HCT116 (cell line): ENCODE measurements around the gene CCL14. TPM values are rescaled to one million over a fixed set of nuclear protein-coding genes. Genes with fewer than 3 reads are reported as not detected.

Experiments used
- ATAC-seq: fragments of 200-7000 bp; cut with Tn5 transposase; 2 replicates; pipeline ENCODE4 v1.9.1; 2020; ENCODE audit warnings: mild to moderate bottlenecking, moderate library complexity
- BruUV-seq: library from RNA; stranded (reverse); fragments of 400-500 nt; replicated peaks from 2 replicates; lab custom pipeline; 2021; lab: Mats Ljungman, UMichigan
- CTCF ChIA-PET: fragments of 300-600 bp; sonication (Branson Sonifier 250); formaldehyde crosslinking; loops from one replicate; lab custom pipeline; 2021; ENCODE audit warnings: antibody characterized with exemption; lab: Charles Lee
- POLR2A ChIA-PET: fragments of 300-600, 350-600 bp; sonication (Branson Sonifier 250); formaldehyde crosslinking; loops from one replicate; lab custom pipeline; 2021; ENCODE audit warnings: antibody characterized with exemption; lab: Charles Lee
- RAD21 ChIA-PET, 2 experiments: fragments of 300-600 bp; sonication (Branson Sonifier 250); formaldehyde crosslinking; loops; one replicate each; lab custom pipeline; 2023; ENCODE audit warnings: low total read pairs in 2 of 2; ENCODE audit not compliant: uncharacterized antibody in 2 of 2, unreplicated experiment in 2 of 2, low non-redundant PET in 1 of 2; lab: Charles Lee
- DNase-seq: peaks from one replicate; pipeline ENCODE4 v3.0.0-alpha.2; 2010; ENCODE audit warnings: low read depth, low spot score
- H2AFZ ChIP-seq: fragments of 200-600 bp; shearing (Covaris generic), sonication (generic); 2 replicates; pipeline ENCODE4 v1.6.1; 2017; ENCODE audit warnings: low read depth, mixed run types, mixed read lengths, antibody characterized with exemption, low read length; ENCODE audit not compliant: poor library complexity, severe bottlenecking
- H3K27ac ChIP-seq: 2 replicates; pipeline ENCODE4 v1.5.1; 2012; ENCODE audit warnings: low read depth, low read length
- H3K27me3 ChIP-seq: fragments of 200-600 bp; sonication (generic); 2 replicates; pipeline ENCODE4 v1.6.1; 2016; ENCODE audit warnings: mixed run types, low read length, mixed read lengths; ENCODE audit not compliant: insufficient read depth
- H3K36me3 ChIP-seq, 2 experiments: fragments of 200-500 bp in 1 of 2; fragments of 200-600 bp in 1 of 2; sonication (Bioruptor generic) in 1 of 2; sonication (generic) in 1 of 2; 2 replicates each; pipeline versions ENCODE4 v1.5.1 to v1.6.1; 2014 to 2016; ENCODE audit warnings: low read length in 2 of 2, inconsistent platforms in 1 of 2, mixed read lengths in 1 of 2, mixed run types in 1 of 2; ENCODE audit not compliant: insufficient read depth in 2 of 2, control insufficient read depth in 1 of 2
- H3K4me1 ChIP-seq, 2 experiments: fragments of 200-600 bp in 1 of 2; sonication (generic) in 1 of 2; 2 replicates each; pipeline versions ENCODE4 v1.5.1 to v1.6.1; 2012 to 2017; ENCODE audit warnings: low read length in 2 of 2, inconsistent platforms in 1 of 2, mild to moderate bottlenecking in 1 of 2, mixed read lengths in 1 of 2, mixed run types in 1 of 2, moderate library complexity in 1 of 2; ENCODE audit not compliant: insufficient read depth in 2 of 2, control insufficient read depth in 1 of 2
- H3K4me2 ChIP-seq: fragments of 200-600 bp; sonication (generic); 2 replicates; pipeline ENCODE4 v1.6.1; 2017; ENCODE audit warnings: mixed run types, low read length, mixed read lengths
- H3K4me3 ChIP-seq, 2 experiments: fragments of 200-600 bp in 1 of 2; sonication (generic) in 1 of 2; replicated peaks in 1 of 2; 2 replicates each; pipeline ENCODE4 v1.5.1; 2011 to 2016; ENCODE audit warnings: low read length in 2 of 2, control low read depth in 1 of 2, low read depth in 1 of 2, mild to moderate bottlenecking in 1 of 2, mixed read lengths in 1 of 2, mixed run types in 1 of 2
- H3K79me2 ChIP-seq: fragments of 200-600 bp; sonication (generic); 2 replicates; pipeline ENCODE4 v1.6.1; 2017; ENCODE audit warnings: mild to moderate bottlenecking, mixed run types, low read length, moderate library complexity, mixed read lengths; ENCODE audit not compliant: insufficient read depth
- H3K9ac ChIP-seq: fragments of 200-600 bp; sonication (generic); 2 replicates; pipeline ENCODE4 v1.6.1; 2016; ENCODE audit warnings: low read length, mixed read lengths
- H3K9me2 ChIP-seq: fragments of 200-600 bp; sonication (generic), shearing (Covaris generic); 2 replicates; pipeline ENCODE4 v1.6.1; 2017; ENCODE audit warnings: mixed run types, mild to moderate bottlenecking, moderate library complexity; ENCODE audit not compliant: insufficient read depth
- H3K9me3 ChIP-seq, 2 experiments: fragments of 200-500 bp in 1 of 2; fragments of 200-600 bp in 1 of 2; sonication (Bioruptor generic) in 1 of 2; sonication (generic) in 1 of 2; 2 replicates each; pipeline ENCODE4 v1.6.1; 2014 to 2017; ENCODE audit warnings: low read length in 2 of 2, mixed read lengths in 2 of 2, inconsistent platforms in 1 of 2, low read depth in 1 of 2, mild to moderate bottlenecking in 1 of 2, mixed run types in 1 of 2, moderate library complexity in 1 of 2; ENCODE audit not compliant: control insufficient read depth in 1 of 2, insufficient read depth in 1 of 2
- H4K20me1 ChIP-seq: fragments of 200-600 bp; sonication (generic), shearing (Covaris generic); 2 replicates; pipeline ENCODE4 v1.6.1; 2017; ENCODE audit warnings: mixed run types, mild to moderate bottlenecking, moderate library complexity; ENCODE audit not compliant: insufficient read depth
- ATF3 ChIP-seq: IDR thresholded peaks from 2 replicates; pipeline ENCODE4 v1.6.1; 2012
- CEBPB ChIP-seq: IDR thresholded peaks from 2 replicates; pipeline ENCODE4 v1.6.1; 2012; ENCODE audit warnings: low read depth
- EGR1 ChIP-seq: IDR thresholded peaks from 2 replicates; pipeline ENCODE4 v1.6.1; 2012; ENCODE audit warnings: low read depth
- ELF1 ChIP-seq: IDR thresholded peaks from 2 replicates; pipeline ENCODE4 v1.6.1; 2012; ENCODE audit warnings: low read depth, borderline replicate concordance
- FOSL1 ChIP-seq: IDR thresholded peaks from 2 replicates; pipeline ENCODE4 v1.6.1; 2012; ENCODE audit warnings: low read depth
- POLR2AphosphoS5 ChIP-seq: IDR thresholded peaks from 2 replicates; pipeline ENCODE4 v1.6.1; 2011; ENCODE audit warnings: mild to moderate bottlenecking, low read depth, low read length, moderate library complexity
- RAD21 ChIP-seq: IDR thresholded peaks from 2 replicates; pipeline ENCODE4 v1.6.1; 2012; ENCODE audit warnings: low read depth, mild to moderate bottlenecking
- REST ChIP-seq: IDR thresholded peaks from 2 replicates; pipeline ENCODE4 v1.6.1; 2012; ENCODE audit warnings: low read depth
- SIN3A ChIP-seq: IDR thresholded peaks from 2 replicates; pipeline ENCODE4 v1.6.1; 2012; ENCODE audit warnings: low read depth
- SP1 ChIP-seq: IDR thresholded peaks from 2 replicates; pipeline ENCODE4 v1.6.1; 2012; ENCODE audit warnings: low read depth
- SRF ChIP-seq: IDR thresholded peaks from 2 replicates; pipeline ENCODE4 v1.6.1; 2012; ENCODE audit warnings: low read depth
- TCF7L2 ChIP-seq: IDR thresholded peaks from 2 replicates; pipeline ENCODE4 v1.7.0; 2011; ENCODE audit warnings: borderline replicate concordance, inconsistent platforms; ENCODE audit not compliant: insufficient read depth, insufficient read length; ENCODE audit errors: extremely low read depth
- YY1 ChIP-seq: IDR thresholded peaks from 2 replicates; pipeline ENCODE4 v1.6.1; 2011; ENCODE audit warnings: low read length, low read depth, moderate library complexity, mild to moderate bottlenecking; ENCODE audit not compliant: insufficient replicate concordance; ENCODE audit errors: extremely low read depth
- ZNF274 ChIP-seq: fragments of 200-500 bp; sonication (Bioruptor generic); IDR thresholded peaks from 2 replicates; pipeline ENCODE4 v1.6.1; 2014; ENCODE audit warnings: mild to moderate bottlenecking, low read depth, low read length, inconsistent platforms
- intact Hi-C: fragments of 100-400 bp; cut with micrococcal nuclease; formaldehyde crosslinking; loops from 2 replicates; pipeline ENCODE4 v1.10.0; 2022
- total RNA-seq: library from RNA; stranded (reverse); gene quantifications from one replicate; pipeline ENCODE4 v1.2.1, GENCODE V29; 2021; ENCODE audit not compliant: unreplicated experiment

Gene CCL14
- total RNA-seq, 1 experiment from 2014 or later: not detected

- intact Hi-C loops: no loop called here
- POLR2A ChIA-PET: no interaction called here
- Histone ChIP-seq H3K9me3 (no peaks in the 10 kb centered on the region), H3K27ac (no peak overlapping the region), H4K20me1 (no peaks in the 10 kb centered on the region), H3K9me2 (no peaks in the 10 kb centered on the region), H3K27me3 (peaks cover 19% of the 10 kb centered on the region), H3K79me2 (no peaks in the 10 kb centered on the region), H3K9ac (no peak overlapping the region), H3K36me3 (no peaks in the 10 kb centered on the region), H3K4me3 (no peak overlapping the region), H3K4me2 (no peak overlapping the region), H3K4me1 (no peaks in the 10 kb centered on the region), H2AFZ (no peak overlapping the region)
- no peak for TF ChIP-seq POLR2AphosphoS5
- no peak for TF ChIP-seq FOSL1
- TF ChIP-seq SRF: no peak
- TF ChIP-seq RAD21: no peak
- no peak for TF ChIP-seq YY1
- TF ChIP-seq REST: no peak
- TF ChIP-seq EGR1: no peak
- no TSS peak for BruUV-seq
- RAD21 ChIA-PET: no interaction called here
- ATAC-seq: no peak
- no peak for DNase-seq
- CTCF ChIA-PET: no interaction called here
Observed at GRCh38 chr17:36014946-36015345, 28.4 kb upstream of the CCL14 start.

- intact Hi-C loops: no loop called here
- Histone ChIP-seq H3K36me3 (no peaks in the 10 kb centered on the region), H3K79me2 (no peaks in the 10 kb centered on the region), H3K9me3 (no peaks in the 10 kb centered on the region), H3K4me1 (no peaks in the 10 kb centered on the region), H3K9ac (no peak overlapping the region), H3K27me3 (0 out of 2 replicates have a peak, but pooled peaks cover 9% of the 10 kb centered on the region), H3K9me2 (no peaks in the 10 kb centered on the region), H4K20me1 (no peaks in the 10 kb centered on the region), H3K4me2 (no peak overlapping the region), H3K4me3 (no peak overlapping the region), H2AFZ (no peak overlapping the region), H3K27ac (no peak overlapping the region)
- ChIA-PET CTCF (no interaction called here), POLR2A (no interaction called here), RAD21 (no interaction called here)
- ATAC-seq (no peak), DNase-seq (no peak)
- BruUV-seq: no TSS peak
- TF ChIP-seq CEBPB: no peak
- no peak for TF ChIP-seq SRF
- TF ChIP-seq ATF3: no peak
- TF ChIP-seq REST: no peak
- TF ChIP-seq ZNF274: no peak
- TF ChIP-seq TCF7L2: no peak
- TF ChIP-seq SP1: no peak
- no peak for TF ChIP-seq POLR2AphosphoS5
- TF ChIP-seq SIN3A: no peak
- TF ChIP-seq ELF1: no peak
- no peak for TF ChIP-seq YY1
Observed at GRCh38 chr17:36011201-36011600, 24.7 kb upstream of the CCL14 start.
